DMS153 treated with DMSO at 0.1 percent for 48 hours (cell line): ENCODE measurements around the gene PCDHB1.

Source experiments
- DNase-seq: peaks from one replicate; lab custom pipeline; 2025; ENCODE audit not compliant: unreplicated experiment; lab: John Stamatoyannopoulos, UW

PCDHB1 gene, protein sequence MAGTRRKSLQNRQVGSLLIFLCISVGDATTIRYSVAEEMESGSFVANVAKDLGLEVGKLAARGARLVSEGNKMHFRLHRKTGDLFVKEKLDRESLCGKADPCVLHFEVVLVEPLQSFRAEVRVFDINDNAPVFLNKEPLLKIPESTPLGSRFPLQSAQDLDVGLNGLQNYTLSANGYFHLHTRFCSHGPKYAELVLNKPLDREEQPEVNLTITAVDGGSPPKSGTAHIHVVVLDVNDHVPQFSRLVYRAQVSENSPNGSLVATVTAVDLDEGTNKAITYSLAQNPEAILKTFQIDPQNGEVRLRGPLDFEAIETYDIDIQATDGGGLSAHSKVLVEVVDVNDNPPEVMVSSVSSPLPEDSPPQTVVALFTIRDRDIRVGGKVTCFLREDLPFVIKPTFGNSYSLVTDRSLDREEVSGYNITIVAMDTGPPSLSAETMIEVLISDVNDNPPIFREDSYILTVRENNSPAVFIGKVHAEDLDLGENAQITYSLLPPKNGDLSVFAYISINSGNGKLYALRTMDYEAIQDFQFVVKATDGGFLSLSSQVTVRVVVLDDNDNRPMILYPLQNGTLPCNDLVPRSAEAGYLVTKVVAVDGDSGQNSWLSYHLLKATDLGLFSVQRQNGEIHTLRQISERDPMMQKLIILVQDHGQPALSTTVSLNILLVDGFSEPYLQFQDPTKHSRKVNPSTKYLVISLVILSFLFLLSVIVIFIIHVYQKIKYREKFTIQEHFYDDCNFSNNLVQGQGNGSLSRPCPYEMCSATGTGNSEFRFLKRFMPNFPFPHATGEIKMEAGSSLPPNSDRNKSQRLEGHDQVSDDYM

DNA sequence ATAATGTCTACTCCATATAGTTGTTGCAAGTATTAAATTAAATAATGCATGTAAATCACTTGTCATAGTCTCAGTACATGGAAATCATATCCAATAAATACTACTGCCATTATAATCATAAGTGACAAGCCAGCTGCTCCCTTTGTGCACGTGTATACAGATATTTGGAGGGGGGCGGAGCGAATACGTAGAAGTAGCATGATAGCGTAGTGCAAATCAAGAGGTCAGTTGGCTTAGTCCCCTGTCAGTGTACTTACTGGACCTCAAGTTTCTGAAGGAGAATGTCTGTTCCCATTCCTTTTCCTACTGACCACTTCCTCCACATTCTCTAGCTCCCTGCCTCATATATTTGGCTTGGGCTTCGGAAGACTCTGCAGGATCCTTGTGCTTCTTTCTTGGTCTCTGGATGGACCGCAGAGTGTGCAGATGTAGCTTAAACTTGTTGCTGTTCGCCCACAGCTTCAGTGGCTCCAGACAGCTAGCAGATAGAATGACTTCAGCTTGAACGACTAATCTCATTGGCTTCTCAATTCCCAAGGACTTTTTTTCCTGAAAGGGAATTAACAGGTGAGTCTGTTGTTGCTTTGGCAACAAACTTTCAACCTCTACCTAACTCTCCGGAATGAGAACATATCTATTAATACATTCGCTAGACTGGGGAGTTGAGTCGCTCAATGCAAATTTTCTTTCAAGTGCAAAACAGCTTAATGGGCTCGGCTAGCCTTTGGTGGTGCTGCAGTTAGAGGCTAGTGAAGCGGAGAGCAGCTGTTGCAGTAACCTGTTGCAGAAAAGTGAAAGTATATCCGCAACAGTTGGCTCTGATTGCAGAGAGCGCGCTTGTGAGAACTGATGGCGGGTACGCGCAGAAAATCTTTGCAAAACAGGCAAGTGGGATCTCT lies at the start of gene PCDHB1:
Gene PCDHB1 (plus strand): TSS at position 753 of the 899 bp plus-strand sequence. CDS start 97 bp downstream, at position 850.
- DNase-seq, result no peak

DNA sequence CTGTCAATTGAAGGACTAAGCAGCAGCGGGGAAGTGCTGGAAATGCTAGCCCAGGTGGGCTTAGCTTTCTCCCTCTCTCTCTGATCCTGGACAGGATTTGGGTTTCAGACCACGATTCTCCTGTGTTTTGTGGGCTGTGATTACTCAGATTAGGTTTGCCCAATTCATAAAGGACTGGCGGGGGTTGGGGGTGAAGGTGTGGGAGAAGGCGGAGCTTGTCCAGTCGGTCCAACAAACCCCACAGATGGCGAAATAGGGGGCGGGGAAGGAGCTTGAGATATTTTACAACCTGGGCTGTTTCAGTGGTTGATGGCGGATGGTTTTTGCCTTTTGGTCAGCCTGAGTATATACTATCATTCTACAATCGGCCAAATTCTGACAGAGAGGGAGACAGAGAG lies 49.7 kb upstream of the PCDHB1 start:
- DNase-seq, result peak; percentile 5

DNA sequence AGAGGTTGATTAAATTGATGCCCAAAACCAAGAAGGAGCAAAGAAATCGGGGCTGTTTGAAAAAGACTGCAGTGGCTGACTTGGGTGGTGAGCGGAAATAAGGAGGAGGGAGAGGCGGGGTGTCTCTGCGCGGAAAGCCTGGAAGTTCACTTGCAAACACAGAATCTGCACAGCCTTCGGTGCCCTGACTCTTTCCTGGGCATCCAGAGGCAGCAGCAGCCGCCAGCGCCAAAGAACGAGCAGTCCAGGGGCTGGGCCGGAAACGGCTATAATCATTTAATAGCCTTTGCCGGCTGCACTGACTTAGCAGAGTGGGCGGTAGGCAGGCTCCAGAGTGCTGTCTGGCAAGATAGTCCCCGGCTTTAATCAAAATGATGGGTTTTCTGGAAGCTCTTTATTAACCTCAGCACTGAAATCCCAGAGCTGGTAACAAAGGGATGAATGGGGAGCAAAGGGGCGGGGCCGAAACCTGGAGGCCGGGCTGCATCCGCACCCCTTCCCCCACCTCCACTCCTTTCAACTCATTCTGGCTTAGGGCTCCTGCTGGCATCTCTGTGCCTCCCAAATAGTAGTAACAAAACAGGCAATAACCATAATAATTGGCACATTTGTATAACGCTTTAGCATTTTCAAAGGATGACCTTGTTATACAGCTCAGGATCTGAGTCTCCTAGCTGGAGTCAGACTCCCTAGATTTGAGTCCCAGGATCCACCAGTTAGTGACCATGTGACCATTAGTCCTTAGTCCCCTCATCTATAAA lies 49.1 kb upstream of the PCDHB1 start:
- DNase-seq, result no peak

DNA sequence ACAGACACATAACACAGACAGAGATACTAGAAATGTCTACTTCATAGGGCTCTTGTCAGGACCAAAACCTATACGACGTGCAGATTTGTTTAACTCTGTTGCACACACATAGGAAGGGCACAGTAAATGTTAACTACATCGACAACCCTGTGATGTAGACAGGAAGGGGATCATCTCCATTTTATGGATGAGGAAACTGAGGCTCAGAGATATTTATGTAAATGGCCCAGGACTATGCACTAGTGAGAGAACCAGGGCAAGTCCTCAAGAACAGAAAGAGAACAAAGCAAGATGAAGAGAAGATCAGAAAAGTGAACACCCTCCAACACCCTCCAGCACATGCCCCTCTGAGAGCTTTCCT lies 48.6 kb upstream of the PCDHB1 start:
- DNase-seq, result no peak

DNA sequence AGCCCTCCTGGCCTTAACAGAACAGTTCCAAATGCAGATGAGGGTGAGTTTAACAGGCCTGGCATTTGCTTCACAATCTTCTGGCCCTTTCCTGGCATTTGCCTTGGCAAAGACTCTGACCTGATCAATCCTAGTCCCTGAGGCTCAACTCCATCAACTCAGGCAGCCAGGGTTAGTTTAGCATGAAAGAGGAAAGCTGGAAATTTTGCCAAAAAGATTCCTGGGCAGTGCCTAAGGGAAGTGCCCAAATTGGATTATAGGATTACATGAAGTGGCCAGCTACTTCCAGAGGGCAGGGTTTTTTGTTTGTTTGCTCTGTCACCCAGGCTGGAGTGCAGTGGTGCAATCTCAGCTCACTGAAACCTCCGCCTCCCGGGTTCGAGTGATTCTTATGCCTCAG lies 48.1 kb upstream of the PCDHB1 start:
- no peak for DNase-seq

DNA sequence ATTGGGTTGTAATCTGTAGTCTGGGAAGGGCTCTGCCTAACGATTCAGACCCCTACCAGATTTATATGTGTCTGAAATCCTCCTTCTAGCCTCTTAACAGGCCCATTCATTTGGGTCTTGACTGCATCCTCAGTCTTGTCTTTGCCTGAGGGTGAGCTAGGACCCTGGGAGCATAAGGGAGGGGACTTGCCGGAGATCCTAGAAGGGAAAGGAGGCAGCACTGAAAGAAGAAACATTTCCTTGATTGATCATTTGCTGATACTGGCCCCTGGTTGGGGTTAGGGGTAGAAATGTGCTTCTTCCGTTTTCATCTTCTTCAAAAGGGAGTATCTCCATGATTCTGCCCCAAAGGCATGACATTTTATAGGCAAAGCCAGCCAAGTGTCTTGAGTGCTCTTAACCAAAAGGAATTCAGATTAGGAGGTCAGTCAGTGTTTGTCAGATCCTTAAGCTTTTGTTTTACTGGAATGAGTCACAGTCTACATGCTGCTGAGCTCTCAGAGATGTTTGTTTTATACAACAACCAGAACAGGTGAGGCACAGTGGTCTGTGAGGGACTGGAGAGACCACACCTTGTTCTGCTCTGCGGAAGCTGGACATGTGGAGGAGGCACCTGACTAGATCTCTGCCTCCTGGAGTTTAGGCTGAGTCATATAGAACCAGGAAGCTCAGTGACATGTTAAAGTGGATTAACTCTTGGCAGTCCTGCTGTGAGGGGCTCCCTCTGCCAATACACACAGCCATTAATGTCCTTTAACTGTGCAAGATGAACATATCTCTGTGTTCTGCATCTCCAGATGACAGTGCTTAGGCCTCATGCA lies 47.2 kb upstream of the PCDHB1 start:
- peak; percentile 22 for DNase-seq

DNA sequence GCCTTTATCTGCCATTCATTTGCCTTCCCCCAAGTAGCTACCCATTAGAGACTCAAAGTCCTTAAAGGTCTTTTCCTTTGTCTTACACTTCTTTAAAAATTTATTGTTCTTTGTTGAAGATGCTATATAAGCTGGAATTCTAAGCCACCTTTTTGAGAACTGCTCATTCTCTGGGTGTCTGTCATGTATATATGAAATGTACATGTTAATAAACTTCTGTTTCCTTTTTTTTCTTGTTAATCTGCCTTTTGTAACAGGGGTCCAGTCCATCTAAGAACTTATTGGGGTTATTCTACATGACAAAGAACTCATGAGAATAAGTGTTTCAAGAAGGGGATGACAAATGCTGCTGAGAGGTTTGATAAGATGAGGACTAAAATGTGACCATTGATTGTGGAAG lies 43.4 kb upstream of the PCDHB1 start:
- DNase-seq, result no peak

DNA sequence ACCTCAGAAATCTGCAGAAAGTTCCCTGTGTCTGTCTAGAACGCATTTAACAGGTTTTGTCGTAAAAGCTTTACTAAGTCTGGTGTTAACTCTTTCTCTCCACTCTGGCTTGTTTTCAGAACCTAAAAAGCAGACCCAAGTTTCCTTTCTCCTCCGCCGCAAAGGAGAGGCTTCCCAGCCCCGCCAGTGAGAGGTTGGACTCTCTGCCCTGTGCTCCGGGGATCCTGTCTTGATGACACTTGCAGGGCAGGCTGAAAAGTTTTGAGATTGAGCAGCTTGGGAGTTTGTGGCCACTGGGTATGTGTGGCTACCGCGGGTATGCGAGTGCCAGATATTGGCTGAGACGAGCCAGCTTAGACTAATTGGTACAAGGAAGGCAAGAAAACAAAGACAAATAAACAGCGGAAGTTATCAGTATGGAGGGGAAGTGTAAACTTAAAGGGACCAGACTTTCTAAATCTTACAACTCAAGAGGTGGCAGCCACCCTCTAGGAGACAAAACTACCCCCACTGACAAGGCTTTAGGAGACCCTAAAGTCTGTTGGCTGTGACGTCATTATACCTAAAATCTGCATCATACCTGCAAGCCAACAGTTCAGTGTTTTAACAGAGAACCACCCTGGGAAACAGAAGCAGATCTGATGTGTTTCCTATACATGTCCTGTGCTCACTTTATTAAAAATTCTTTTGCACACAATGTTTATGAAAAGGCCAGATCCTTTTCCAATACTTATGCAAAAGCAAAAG lies 41.0 kb upstream of the PCDHB1 start:
- no peak for DNase-seq

DNA sequence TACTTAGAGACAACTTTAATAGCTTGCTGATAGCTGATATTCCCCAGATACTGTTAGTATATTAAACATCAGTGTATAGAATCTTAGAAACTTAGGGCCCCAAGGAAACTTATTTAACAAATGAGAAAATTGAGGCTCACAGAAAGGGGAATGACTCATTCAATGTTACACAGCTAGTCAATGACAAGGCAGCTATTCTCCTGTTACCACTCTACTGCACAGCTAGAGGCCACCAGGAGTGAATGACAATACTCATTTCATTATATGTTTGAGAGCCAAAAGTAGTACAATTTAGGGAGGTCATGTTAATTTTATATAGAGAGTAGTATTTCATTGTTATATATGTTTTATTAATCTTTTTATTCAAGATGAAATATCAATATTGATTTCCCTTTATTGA lies 33.2 kb upstream of the PCDHB1 start:
- no peak for DNase-seq

DNA sequence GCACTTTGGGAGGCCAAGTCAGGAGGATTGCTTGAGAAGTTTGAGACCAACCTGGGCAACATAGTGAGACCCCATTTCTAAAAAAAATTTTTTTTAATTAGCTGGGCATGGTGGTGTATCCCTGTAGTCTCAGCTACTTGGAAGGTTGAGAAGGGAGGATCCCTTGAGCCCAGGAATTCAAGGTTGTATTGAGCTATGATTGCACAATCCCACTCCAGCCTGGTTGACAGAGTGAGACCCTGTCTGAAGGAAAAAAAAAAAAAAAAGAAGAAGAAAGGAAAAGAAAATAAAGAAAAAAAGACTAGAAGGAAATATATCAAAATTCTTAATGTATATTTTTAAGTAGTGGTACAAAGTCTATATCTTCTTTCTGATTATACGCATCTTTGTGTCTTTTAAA lies 28.8 kb upstream of the PCDHB1 start:
- DNase-seq, result no peak

DNA sequence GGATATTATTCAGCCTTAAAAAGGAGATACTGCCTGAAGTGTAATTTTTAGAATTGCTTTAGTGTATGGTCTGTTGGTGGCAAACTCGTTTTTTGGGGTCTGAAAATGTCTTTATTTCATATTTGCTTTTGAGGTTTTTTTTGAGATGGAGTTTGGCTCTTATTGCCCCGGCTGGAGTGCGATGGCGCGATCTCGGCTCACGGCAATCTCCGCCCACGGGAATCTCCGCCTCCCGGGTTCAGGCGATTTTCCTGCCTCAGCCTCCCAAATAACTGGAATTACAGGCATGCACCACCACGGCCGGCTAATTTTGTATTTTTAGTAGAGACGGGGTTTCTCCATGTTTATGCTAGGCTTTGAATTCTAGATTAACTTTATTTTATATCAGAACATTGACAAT lies 20.2 kb upstream of the PCDHB1 start:
- DNase-seq, result no peak

DNA sequence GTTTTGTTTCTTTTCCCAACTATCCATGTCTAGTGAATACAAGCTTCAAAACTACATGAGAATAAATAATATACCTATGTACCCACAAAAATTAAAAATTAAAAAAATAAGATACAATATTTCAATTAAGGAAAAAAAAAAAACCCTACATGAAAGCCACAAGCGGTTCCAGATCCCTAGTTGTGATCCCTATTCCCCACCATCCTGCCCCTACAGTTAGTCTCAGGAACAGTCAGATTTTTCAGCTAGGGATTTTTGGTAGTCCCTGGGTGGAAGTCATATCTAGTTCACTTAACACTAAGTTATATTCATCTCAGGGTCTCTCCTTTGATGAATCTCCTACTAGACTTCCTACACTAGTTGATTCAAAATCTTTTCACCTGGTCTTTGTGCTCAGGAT lies 18.5 kb upstream of the PCDHB1 start:
- no peak for DNase-seq

DNA sequence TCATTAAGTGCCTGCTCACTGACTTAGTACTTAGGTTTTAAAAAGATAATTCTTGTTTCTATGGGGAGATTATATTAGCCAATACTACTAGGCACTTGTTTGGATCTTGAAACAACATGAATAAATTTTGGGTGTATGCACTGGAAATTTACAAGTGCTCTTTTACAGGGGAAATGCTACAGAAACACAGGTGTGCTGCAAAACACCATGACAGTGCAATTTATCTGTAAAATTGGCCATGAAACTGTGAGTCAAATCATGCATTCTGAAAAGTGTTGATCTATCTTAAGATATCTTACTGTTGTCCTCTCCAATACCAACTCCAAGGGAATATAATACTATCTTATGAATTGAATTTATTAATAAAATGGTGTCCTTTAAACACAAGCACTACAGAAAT lies 12.1 kb upstream of the PCDHB1 start:
- no peak for DNase-seq

DNA sequence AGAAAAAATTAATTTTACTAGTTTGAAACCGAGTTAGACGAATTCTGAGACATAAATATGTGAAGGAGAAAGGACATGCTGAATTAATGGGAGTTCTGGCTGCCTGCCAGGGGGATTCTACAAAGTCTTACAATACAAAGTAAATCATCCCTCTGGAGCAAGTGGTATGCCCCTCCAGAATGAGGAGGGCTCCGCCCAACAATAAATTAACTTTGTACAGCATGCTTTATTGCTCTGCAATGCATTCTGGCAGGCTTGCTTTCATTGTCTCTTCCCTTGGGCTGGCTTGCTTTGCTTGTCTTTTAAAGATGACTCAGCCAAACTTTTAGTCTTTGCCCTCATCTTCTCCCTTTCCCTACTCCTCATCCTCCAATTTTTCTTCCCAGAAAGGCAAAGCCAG lies 11.7 kb upstream of the PCDHB1 start:
- peak; percentile 22 for DNase-seq

DNA sequence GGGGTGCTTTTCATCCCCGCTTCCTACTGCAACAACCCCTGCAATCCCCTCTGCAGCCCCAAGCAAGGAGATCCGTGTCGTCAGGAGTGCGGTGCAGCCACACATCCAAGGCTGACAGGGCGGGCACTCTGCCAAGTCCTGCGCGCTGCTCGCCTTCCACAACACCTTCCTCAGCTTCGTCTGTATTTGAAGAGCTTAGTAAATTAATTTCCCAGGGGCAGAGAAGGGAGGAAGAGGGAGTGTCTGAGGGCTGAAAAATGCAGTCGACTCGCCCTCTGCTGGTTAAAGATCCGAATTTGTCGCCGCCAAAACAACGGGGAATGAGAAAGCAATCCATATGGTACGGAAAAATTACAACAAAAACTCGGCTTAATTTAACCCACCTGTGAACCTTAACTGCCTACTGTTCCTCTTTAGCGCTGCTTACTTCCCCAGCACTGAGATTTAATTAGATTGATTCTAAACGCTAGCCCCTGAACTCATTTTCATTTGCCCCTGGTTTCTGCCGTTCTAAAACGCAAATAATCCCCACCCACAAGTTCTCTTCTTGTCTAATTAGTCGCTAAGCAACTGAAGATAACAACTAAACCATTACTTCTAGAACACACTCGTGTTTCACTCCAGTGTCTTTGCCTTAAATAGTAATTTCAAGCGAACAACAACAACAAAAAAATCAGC lies 10.9 kb upstream of the PCDHB1 start:
- peak; percentile 61 for DNase-seq

DNA sequence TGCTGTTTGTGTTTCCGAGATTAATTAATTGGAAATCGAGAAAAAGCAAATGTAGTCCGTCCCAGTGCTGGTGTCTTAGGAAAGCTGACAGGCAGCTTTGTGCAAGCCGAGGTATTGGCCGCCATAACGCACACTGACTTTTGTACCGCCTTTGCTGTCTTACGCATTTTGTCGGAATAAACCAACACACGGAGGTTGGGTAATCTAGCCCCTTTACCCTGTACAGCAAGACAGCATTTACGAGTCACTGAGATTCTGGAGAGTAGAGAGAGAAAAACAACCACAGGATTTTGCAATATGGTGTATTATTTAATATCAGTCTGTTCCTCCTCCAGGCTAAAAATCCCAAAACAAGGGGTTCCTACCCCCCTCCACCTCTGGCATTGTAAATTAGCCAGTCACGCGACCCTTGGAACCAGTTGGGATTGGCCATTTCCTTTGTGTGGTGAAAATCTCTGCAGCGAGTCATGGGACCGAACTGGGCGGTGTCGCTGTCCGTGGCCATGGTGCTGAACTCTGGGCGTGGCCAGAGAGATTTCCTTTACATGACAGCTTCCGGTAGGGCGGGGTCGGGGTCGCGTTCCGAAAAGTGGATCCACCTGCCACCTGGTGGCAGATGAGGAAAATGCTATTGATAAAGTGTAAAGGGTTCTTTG lies 10.3 kb upstream of the PCDHB1 start:
- peak; percentile 69 for DNase-seq

DNA sequence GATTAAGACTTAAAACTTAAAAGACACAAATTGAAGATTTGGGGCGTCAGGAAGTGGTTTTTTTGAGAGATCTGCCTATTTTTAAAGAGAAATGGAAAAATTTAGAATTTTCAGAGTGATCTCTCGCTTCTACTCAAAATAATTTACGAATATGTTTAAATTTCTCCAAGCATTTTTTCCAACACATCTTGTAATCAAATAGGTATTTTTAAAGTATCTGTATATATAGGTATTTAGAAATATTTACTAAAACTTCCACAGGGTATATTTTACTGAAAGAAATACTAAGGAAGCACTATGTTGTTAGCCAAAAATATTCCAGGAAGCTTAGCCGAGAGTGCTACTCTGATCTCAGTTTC lies 9.8 kb upstream of the PCDHB1 start:
- DNase-seq, result no peak

DNA sequence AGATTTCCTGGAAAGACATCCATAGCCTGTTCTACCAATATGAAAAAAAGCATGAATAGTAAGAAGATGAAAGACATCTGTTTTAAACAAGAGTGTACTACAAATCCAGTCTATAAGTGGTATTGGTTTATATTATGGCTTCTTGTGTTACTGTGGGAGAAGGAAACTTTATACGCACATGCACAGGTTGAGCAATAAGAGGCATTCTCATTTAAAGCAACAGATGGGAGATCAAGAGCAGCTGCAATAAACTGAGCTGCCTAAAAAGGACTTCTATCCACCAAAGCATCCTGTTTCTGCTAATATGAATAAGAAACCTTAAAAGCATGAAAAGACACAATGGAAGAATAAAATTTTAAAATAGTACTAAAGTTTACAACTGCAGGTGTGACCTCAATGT lies 8.6 kb upstream of the PCDHB1 start:
- no peak for DNase-seq
